NCI-H460 (cell line): ENCODE results near the gene ZNF282. TPM values are rescaled to one million over a fixed set of nuclear protein-coding genes. Genes with fewer than 3 reads are reported as not detected.
A peak's percentile ranks its signal among the peaks of the same experiment; 100 is the strongest.
"Not testable (repeated sequence)": the region's sequence is repeated elsewhere in the genome, so short reads cannot be mapped to it uniquely, and the experiment has no call there.

Source experiments
- DNase-seq: peaks from one replicate; pipeline ENCODE4 v3.0.0-alpha.2; 2016; ENCODE audit warnings: low read depth; ENCODE audit errors: extremely low read depth
- total RNA-seq: library from RNA; depleted of rRNA; stranded (reverse); fragments of >200 nt; shearing (Covaris generic); gene quantifications from 2 replicates; pipeline ENCODE4 v1.2.3, GENCODE V29; 2014

Gene ZNF282
- total RNA-seq, 1 experiment from 2014 or later = 18.7 TPM

DNA sequence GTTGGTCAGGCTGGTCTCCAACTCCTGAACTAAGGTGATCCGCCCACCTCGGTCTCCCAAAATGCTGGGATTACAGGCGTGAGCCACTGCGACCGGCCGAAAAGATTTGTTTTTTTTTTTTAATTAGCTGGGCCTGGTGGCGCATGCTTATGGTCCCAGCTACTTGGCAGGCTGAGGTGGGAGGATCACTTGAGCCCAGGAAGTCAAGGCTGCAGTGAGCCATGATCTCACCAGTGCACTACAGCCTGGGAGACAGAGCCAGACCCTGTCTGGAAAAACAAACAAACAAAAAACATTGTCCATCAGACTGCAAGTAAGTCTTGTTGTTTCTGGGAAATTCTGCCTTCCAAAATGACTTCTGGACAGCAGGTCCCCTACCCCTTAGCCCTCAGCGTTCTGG is 27.8 kb downstream of the ZNF282 start:
- DNase-seq = no peak

DNA sequence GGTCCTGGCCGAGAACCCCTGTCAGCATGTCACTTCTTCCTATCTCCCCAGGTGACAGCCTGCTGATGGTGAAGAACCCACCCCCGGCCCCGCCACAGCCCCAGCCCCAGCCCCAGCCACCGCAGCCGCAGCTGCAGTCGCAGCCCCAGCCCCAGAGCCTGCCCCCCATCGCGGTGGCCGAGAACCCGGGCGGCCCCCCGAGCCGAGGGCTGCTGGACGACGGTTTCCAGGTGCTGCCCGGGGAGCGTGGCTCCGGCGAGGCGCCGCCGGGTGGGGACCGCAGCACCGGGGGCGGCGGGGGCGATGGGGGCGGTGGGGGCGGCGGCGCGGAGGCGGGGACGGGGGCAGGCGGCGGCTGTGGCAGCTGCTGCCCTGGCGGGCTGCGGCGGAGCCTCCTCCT is 28.4 kb downstream of the ZNF282 start:
- DNase-seq = no peak

DNA sequence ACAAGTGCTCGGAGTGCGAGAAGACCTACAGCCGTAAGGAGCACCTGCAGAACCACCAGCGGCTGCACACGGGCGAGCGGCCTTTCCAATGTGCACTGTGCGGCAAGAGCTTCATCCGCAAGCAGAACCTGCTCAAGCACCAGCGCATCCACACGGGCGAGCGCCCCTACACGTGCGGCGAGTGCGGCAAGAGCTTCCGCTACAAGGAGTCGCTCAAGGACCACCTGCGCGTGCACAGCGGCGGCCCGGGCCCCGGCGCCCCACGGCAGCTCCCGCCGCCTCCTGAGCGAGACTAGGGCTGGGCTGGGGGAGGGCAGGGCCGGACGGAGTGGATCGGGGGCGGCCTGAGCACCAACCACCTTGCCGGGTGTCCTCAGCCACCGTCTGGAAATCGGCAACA is 29.0 kb downstream of the ZNF282 start:
- DNase-seq = no peak

DNA sequence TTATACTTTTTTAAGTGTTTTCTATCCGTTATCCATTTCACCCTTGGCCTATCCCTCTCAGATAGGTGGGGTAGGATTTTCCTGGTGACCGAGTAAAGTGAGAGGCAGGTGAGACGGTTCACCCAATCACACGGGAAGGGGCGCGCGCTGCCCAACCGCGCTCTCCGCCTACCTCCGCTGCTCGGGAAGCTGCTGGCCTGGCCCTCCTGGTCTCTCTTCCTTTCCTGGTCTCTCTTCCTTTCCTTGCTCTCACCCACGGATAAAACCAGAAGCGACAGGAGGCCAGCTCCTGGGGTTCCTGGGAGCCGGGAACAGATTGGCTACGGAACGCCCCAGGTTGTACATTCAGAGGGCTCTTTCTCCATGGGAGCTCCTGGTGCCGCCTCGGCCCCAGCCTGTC is 29.8 kb downstream of the ZNF282 start:
- DNase-seq = no peak

DNA sequence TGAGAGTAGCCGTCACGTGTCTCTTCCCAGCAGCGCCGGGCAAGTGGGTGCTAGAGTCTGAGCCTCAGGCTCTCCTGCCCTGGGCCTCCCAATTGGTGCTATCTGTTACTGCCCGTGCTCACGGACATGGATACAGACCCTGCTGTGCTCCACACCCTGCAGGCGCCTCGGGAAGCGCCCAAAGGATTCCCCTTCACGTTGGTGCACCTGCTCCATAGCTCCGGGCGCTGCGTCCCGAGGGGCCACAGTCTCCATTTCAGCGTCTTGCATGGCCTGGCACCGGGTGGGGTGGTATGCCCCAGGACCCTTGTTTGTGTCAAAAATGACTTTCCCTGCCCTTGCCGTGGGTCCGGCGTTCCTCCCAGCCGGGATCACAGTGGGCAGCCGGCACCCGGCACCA is 30.3 kb downstream of the ZNF282 start:
- DNase-seq = no peak

DNA sequence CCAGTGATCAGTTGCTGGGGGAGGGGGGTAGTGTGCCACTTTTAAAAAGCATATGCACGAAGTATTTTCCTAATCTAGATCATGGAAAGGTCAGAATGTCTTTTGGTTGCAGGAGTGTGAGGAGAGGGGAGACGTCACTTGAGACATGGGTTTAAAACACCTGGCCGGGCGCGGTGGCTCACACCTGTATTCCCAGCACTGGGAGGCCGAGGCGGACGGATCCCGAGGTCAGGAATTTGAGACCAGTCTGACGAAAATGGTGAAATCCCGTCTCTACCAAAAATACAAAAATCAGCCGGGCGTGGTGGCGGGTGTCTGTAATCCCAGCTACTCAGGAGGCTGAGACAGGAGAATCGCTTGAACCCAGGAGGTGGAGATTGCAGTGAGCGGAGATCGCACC is 31.0 kb downstream of the ZNF282 start:
- not testable (repeated sequence) for DNase-seq

DNA sequence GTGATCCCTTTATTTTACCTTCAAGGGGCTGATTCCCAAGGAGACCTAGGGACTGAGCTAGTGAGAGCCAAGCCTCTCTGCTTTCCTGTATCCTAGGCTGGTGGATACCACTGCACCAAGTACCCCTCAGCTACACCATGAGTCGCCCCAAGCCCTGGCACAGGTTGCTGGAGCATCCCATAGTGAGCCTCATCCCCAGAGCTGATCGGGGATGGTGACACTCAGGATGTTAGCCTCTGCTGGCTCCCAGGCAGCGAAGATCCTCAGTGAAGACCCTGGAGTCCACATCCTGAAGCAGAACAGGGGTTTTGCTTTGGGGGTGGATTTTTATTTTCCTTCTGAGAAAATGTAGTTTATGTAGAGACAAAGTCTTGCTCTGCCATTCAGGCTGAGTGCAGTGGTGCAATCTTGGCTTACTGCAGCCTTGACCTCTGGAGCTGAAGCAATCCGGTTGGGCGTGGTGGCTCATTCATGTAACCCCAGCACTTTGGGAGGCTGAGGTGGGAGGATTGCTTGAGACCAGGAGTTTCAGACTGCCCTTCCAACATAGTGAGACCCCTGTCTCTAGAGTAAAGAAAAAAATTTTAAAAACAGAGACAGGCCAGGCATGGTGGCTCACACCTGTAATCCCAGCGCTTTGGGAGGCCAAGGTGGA is 31.6 kb downstream of the ZNF282 start:
- no peak for DNase-seq

DNA sequence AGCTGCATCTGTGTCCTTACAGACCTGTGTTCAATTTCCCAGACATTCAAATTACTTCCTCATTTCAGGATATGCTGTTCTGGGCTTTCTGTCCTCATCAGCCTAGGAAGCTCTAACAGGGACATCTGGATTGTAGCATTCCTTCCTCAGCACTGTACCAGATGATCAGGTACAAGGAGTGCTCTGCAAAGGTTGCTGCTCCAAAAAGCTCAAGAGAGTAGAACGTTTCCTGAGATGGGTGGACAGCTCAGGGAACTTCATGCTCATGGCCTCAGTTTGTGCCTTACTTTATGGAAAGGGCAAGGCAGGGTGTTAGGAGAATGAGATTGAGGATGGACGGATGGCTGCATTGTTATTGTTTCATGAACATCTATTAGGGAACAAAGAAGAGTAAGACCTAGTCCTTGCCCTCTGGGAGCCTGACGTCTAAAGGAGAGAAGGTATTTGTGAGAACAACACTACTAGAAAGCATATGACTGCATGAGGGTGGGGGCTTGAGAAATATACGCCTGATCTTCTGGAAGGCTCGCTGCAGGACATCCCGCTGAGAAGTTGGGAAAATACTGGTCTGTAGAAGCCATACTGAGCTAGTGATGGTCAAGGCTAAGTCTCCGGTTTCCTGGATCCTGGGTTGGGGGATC is 33.6 kb downstream of the ZNF282 start:
- DNase-seq = no peak

DNA sequence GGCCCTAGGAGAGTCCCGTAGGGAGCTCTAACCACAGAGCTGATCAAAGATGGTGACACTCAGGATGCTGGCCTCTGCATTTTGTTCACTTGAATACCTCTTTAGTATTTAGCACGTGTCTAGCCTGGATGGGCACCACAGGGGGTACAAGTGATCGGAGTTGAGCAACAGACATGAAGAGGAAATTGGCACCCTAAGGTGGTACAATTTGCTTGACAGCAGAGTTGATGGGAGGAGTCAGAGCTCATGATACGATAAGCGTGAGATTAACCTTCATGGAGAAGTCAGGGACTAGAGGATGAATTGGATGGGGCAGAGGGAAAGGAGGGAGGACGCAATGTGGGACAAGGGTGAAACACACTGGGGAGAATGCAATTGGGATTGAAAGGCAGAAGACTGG is 34.2 kb downstream of the ZNF282 start:
- DNase-seq = no peak

DNA sequence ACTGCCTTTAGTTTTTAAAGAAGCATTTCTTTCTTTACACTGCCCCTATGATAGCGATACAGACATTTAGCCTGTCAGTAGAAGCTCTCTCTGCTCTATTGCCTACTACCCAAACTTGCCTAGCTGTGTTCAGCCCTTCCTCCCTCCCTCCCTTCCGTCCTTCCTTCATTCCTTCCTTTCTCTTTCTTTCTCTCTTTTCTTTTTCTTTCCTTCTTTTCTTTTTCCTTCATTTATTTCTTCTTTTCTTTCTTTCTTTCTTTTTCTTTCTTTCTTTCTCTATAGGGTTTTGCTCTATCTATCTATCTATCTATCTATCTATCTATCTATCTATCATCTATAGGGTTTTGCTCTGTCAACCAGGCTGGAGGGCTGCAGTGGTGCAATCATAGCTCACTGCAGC is 37.0 kb downstream of the ZNF282 start:
- DNase-seq = no peak

DNA sequence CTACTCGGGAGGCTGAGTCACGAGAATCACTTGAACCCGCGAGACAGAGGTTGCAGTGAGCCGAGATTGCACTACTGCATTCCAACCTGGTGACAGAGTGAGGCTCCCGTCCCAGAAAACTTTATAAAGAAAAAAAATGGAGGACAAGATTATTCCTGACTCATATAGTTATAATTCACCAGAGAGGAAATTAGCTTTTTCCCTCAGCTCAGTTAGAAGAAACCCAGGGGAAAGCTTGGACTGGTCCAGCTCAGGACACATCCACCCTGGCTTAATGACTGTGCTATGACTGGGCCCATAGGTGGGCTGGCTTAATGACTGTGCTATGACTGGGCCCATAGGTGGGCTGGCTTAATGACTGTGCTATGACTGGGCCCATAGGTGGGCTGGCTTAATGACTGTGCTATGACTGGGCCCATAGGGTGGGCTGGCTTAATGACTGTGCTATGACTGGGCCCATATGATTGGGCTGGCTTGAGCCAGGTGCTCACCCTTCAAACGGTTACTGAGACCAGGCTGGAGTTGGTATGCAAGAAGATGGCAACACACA is 38.4 kb downstream of the ZNF282 start:
- not testable (repeated sequence) for DNase-seq

DNA sequence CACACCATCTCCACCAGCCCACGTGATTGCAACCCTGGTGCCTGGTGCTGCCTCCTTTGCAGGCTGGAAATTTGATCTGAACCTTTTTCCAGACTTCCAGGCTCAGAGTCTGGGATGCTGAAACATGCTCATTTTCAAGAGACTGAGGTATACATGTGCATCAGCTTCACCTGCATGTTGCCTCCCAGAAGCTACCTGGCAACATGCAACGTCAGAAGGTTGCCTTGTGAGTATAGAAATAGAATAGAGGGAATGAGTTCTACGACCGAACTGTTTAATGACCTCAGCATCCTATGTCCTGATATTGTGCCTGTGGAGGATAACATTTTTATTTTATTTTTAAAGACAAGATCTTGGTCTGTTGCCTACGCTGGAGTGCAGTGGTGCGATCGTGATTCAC is 42.2 kb downstream of the ZNF282 start:
- no peak for DNase-seq

DNA sequence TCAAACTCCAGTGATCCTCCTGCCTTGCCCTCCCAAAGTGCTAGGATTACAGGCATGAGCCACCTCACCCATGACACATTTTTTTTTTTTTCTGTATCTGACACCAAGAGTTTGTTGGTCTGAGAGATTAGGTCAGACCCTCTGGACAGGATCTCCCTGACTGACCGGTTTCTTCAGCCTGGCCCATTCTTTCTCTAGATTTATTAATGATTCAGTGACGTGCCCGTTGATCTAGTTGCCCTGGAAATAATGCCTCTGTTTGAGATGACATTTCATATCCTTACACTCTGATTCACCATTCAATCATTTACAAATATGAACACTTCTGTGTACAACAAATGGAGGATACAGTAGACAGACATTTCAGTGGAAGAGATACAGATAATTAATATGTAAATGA is 42.7 kb downstream of the ZNF282 start:
- no peak for DNase-seq

DNA sequence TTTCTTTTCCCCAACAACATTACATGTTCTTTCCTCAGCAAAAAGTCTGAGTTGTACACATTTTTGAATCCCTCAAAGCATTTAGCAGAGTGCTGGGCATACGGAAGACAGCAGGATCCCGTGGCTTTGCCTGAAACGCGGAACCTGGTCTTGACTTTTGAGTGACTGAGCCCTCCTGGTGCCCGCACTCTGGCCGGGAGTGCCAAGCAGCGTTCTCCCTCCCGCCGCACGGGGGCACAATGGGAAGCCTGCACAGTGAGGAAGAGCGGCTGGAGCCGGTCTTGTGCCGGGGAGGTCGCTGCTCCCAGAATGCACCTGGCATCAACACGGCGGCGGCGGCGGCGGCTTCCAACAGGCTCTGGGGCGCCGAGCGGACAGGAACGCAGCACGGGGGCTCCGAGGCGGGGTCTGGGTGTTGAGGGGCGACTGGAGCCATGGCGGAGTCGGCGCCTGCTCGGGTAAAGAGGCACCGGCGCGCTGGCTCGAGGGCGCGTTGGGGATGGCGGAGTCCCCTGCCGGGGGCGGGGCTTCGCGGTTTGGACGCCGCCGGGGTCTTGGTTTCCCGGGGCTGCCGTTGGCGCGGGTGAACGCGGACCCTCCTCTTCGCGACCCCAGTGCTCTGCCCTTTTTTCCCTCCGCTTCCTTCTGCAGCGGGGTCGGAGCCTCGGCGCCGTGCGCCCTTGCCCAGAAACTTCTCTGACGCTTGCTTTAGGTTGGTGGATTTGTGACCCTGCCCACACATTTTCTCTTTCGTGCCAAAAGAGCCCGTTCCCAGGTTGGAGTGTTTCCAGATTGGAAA is 44.2 kb downstream of the ZNF282 start, which contains the start of gene ZNF212:
TSS of gene ZNF212 (plus strand) at position 307 of the 799 bp plus-strand sequence. CDS start at position 435, 128 bp downstream.
- DNase-seq = peak; percentile 88

DNA sequence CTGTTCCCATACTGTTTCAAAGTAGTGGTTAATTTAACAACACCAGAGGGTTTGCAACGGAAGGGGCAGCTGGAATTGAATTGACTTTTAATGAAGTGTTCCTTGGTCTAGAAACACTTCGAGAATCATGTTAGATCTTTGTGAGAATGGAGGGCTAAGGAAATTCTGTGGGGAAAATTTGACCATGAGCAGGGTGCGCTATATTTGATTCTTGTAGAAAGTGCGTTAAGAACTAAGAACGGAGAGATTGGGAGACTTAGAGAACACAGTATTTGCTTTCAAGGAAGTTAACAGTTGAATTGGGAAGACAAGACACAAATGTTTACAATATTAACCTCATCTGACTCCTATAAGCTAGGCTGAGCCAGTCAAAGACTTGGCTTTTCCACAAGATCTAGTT is 45.3 kb downstream of the ZNF282 start:
- no peak for DNase-seq

DNA sequence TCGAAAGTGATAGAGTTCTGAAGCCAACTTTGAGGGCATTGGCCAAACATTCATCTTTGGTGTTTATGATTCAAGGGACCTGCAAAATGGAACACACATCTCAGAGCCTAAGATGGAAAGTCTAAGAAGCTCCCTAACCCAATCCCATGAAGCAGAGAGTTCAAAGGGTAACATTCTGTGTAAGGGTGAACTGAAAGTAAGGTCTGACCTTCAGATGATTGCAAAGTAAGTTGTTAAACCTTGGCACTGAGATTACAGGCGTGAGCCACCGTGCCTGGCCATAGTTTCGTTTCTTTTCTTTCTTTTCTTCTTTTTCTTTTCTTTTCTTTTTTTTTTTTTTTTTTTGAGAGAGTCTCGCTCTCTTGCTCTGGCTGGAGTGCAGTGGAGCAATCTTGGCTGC is 46.4 kb downstream of the ZNF282 start:
- DNase-seq = no peak

DNA sequence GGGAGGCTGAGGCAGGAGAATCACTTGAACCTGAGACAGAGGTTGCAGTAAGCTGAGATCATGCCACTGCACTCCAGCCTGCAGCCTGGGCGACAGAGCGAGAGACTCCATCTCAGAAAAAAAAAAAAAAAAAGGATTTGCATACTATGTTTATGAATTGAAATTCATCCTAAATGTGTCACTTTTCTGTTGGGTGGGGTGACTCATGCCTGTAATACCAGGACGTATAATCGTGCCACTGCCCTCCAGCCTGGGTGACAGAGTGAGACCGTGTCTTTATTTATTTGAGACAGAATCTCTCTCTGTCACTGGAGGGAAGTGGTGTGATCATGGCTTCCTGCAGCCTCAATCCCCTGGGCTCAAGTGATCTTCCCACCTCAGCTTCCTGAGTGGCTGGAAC is 49.9 kb downstream of the ZNF282 start:
- DNase-seq = no peak

DNA sequence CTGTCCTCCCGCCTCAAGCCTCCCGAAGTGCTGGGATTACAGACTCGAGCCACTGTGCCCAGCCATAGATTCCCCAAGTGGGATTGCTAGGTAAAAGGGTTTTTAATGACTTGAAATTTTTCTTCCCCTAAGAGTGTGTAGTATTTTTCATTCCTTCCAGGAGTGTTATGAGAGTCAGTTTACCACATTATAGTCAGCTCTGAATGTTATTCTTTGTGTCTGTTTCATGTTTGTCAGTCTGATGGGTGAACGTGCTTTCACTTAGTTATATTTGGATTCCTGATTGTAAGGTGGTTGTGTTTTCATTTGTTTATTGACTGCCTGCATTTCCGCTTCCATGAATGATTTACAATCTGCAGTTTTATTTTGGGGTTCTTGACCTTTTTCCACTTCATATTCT is 50.4 kb downstream of the ZNF282 start:
- no peak for DNase-seq

DNA sequence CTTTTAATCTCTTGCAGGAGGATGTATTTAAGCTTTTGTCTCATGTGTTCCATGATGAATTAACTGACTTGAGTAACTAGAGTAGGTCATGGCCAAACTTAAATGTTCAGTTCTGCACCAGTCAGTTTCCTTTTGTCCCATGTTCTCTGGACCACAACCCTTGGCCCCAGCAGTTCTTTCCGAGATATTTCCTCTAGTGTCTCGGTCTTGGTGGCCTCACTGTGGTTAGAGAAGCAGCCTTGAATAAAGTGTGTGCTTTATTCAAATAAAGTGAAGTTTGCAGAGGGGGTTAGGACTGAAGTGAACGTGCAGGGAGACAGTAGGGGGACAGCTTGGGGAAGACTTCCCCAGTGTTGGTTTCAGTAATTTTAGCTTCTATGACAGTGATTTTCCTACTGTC is 53.4 kb downstream of the ZNF282 start:
- DNase-seq = no peak

DNA sequence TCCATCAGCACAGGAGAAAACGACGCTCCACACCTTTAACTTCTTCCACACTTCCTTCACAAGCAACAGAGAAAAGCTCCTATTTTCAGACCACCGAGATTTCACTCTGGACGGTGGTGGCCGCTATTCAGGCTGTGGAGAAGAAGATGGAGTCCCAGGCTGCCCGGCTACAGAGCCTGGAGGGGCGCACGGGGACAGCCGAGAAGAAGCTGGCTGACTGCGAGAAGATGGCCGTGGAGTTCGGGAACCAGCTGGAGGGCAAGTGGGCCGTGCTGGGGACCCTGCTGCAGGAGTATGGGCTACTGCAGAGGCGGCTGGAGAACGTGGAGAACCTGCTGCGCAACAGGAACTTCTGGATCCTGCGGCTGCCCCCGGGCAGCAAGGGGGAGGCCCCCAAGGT is 54.8 kb downstream of the ZNF282 start:
- not testable (repeated sequence) for DNase-seq

DNA sequence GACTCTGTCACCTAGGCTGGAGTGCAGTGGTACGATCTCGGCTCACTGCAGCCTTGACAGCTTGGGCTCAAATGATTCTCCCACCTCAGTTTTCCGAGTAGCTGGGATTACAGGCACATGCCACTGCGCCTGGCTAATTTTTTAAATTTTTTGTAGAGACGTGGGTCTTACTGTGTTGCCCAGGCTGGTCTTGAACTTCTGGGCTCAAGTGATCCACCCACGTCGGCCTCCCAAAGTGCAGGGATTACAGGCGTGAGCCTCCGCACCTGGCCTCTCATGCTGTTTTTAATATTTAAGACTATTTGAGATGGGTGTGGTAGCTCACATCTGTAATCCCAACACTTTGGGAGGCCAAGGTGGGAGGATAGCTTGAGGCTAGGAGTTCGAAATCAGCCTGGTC is 56.2 kb downstream of the ZNF282 start:
- DNase-seq = not testable (repeated sequence)

DNA sequence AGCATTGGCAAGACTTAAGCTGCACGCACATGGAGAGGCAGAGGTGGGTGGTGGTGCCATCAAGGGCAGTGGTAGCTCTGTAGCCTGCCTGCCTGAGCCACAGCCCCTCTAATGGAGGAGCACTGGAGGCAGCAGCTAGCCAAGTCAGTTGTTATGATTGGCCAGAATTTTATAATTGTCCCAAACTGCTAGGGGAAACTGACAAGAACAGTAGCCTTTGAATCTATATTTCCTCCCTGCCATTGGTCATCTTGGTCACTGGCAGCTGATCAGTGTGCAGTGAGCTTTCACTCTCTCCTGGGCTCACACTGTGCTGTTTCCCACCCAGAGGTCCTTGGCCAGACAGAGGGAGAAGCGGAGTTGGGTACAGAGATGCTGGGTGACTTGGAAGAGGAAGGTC is 57.0 kb downstream of the ZNF282 start:
- no peak for DNase-seq
